RWPE2 (cell line): ENCODE data around the gene FAAP20.

Experiments
- ATAC-seq: fragments of 200-7000 bp; cut with Tn5 transposase; 3 replicates; pipeline ENCODE4 v1.9.1; 2021; ENCODE audit warnings: low read depth
- DNase-seq: peaks from one replicate; pipeline ENCODE4 v3.0.0-alpha.2; 2020; ENCODE audit warnings: low spot score
- H3K27ac ChIP-seq: fragments of 450-650 bp; 2 replicates; pipeline ENCODE4 v1.5.1; 2017; ENCODE audit warnings: mild to moderate bottlenecking; ENCODE audit not compliant: poor library complexity, severe bottlenecking
- H3K27me3 ChIP-seq: fragments of 250-450 bp; sonication (Bioruptor Pico); 2 replicates; pipeline ENCODE4 v1.5.1; 2021; ENCODE audit warnings: mild to moderate bottlenecking, moderate library complexity; ENCODE audit not compliant: insufficient read depth, poor library complexity, severe bottlenecking
- H3K36me3 ChIP-seq: fragments of 250-450 bp; sonication (Bioruptor Pico); 2 replicates; pipeline ENCODE4 v1.5.1; 2020; ENCODE audit warnings: low read depth, mild to moderate bottlenecking, moderate library complexity
- H3K4me1 ChIP-seq: fragments of 250-450 bp; sonication (Bioruptor Pico); 2 replicates; pipeline ENCODE4 v1.5.1; 2021; ENCODE audit warnings: mild to moderate bottlenecking, moderate library complexity; ENCODE audit not compliant: insufficient read depth, poor library complexity, severe bottlenecking
- H3K4me3 ChIP-seq: fragments of 250-450 bp; sonication (Bioruptor Pico); 2 replicates; pipeline ENCODE4 v1.5.1; 2021; ENCODE audit warnings: mild to moderate bottlenecking, moderate library complexity; ENCODE audit not compliant: severe bottlenecking
- H3K9me3 ChIP-seq: fragments of 250-450 bp; sonication (Bioruptor Pico); 2 replicates; pipeline ENCODE4 v1.5.1; 2021; ENCODE audit warnings: mild to moderate bottlenecking, moderate library complexity; ENCODE audit not compliant: severe bottlenecking
- TF ChIP-seq, protein P1 (sequence below): fragments of 450-650 bp; IDR thresholded peaks from one replicate; pipeline ENCODE4 v1.5.1; 2017; ENCODE audit warnings: mild to moderate bottlenecking, moderate library complexity; ENCODE audit not compliant: poor library complexity, severe bottlenecking

FAAP20 gene

GRCh38 chr1:2159124-2159523 lies 35.4 kb downstream of the FAAP20 start:
- TF ChIP-seq, protein P1, sequence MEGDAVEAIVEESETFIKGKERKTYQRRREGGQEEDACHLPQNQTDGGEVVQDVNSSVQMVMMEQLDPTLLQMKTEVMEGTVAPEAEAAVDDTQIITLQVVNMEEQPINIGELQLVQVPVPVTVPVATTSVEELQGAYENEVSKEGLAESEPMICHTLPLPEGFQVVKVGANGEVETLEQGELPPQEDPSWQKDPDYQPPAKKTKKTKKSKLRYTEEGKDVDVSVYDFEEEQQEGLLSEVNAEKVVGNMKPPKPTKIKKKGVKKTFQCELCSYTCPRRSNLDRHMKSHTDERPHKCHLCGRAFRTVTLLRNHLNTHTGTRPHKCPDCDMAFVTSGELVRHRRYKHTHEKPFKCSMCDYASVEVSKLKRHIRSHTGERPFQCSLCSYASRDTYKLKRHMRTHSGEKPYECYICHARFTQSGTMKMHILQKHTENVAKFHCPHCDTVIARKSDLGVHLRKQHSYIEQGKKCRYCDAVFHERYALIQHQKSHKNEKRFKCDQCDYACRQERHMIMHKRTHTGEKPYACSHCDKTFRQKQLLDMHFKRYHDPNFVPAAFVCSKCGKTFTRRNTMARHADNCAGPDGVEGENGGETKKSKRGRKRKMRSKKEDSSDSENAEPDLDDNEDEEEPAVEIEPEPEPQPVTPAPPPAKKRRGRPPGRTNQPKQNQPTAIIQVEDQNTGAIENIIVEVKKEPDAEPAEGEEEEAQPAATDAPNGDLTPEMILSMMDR = no peak
- H3K4me1 ChIP-seq = no peaks in the 10 kb centered on the region
- no peak overlapping the region for H3K4me3 ChIP-seq
- no peaks in the 10 kb centered on the region for H3K27me3 ChIP-seq
- DNase-seq (no peak), ATAC-seq (no peak)
- no peak overlapping the region for H3K27ac ChIP-seq
- H3K9me3 ChIP-seq = no peaks in the 10 kb centered on the region
- peaks cover 31% of the 10 kb centered on the region for H3K36me3 ChIP-seq

GRCh38 chr1:2158272-2158671 lies 36.3 kb downstream of the FAAP20 start:
- no peak overlapping the region for H3K4me3 ChIP-seq
- ATAC-seq (no peak), DNase-seq (no peak)
- no peaks in the 10 kb centered on the region for H3K4me1 ChIP-seq
- TF ChIP-seq, protein P1 = no peak
- H3K27ac ChIP-seq = no peak overlapping the region
- peaks cover 31% of the 10 kb centered on the region for H3K36me3 ChIP-seq
- H3K9me3 ChIP-seq = no peaks in the 10 kb centered on the region
- no peaks in the 10 kb centered on the region for H3K27me3 ChIP-seq

DNA sequence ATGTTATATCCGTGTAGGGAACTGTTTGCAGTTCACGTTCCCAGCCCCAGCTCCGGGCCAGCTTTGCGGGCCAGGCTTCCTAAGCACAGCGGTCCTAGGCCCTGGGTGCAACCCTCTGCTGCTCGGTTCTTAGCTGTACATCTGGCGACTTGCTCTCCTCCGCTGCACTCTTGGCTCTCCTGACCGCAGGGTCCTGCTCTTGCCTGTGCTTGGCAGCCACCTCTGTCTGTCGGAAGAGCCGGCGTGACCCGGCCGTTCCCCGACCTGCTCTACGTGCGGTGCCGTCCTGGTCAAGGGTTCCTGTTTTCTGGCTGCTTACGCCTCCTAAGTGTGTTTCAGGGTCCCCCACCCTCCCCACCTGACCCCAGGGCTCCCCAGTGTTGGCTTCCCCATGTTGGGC lies 36.7 kb downstream of the FAAP20 start:
- Histone ChIP-seq H3K27me3 (no peaks in the 10 kb centered on the region), H3K9me3 (no peaks in the 10 kb centered on the region), H3K4me1 (no peaks in the 10 kb centered on the region), H3K36me3 (peaks cover 27% of the 10 kb centered on the region), H3K4me3 (no peak overlapping the region), H3K27ac (no peak overlapping the region)
- DNase-seq (no peak), ATAC-seq (no peak)
- TF ChIP-seq, protein P1 = no peak

GRCh38 chr1:2156866-2157265 lies 37.7 kb downstream of the FAAP20 start:
- Histone ChIP-seq H3K27me3 (no peaks in the 10 kb centered on the region), H3K36me3 (peaks cover 27% of the 10 kb centered on the region), H3K4me1 (no peaks in the 10 kb centered on the region), H3K27ac (no peak overlapping the region), H3K9me3 (no peaks in the 10 kb centered on the region), H3K4me3 (no peak overlapping the region)
- DNase-seq = no peak
- no peak for ATAC-seq
- TF ChIP-seq, protein P1 = no peak

- no peaks in the 10 kb centered on the region for H3K4me1 ChIP-seq
- no peaks in the 10 kb centered on the region for H3K9me3 ChIP-seq
- no peak for DNase-seq
- H3K27ac ChIP-seq = no peak overlapping the region
- TF ChIP-seq, protein P1 = no peak
- no peak for ATAC-seq
- peaks cover 27% of the 10 kb centered on the region for H3K36me3 ChIP-seq
- no peak overlapping the region for H3K4me3 ChIP-seq
- no peaks in the 10 kb centered on the region for H3K27me3 ChIP-seq
Measured at GRCh38 chr1:2155788-2156187, 38.8 kb downstream of the FAAP20 start.
